B cell (primary cell): Measurements from ENCODE around the gene METAP1D. TPM values are rescaled to one million over a fixed set of nuclear protein-coding genes. Genes with fewer than 3 reads are reported as not detected.

ENCODE experiments used
- ATAC-seq: fragments of 200-7000 bp; cut with Tn5 transposase; one replicate; pipeline ENCODE4 v1.10.0; 2021; ENCODE audit warnings: low read depth, mild to moderate bottlenecking, moderate number of reproducible peaks, moderate library complexity
- CTCF ChIA-PET: fragments of 350-600 bp; sonication (Branson Sonifier 250); formaldehyde crosslinking; loops from one replicate; lab custom pipeline; 2021; ENCODE audit warnings: antibody characterized with exemption, inconsistent platforms; lab: Charles Lee
- POLR2A ChIA-PET: fragments of 350-600 bp; sonication (Branson Sonifier 250); formaldehyde crosslinking; loops from one replicate; lab custom pipeline; 2021; ENCODE audit warnings: antibody characterized with exemption; lab: Charles Lee
- DNase-seq: peaks from one replicate; pipeline ENCODE4 v3.0.0; 2013
- H2AFZ ChIP-seq: 2 replicates; pipeline ENCODE4 v1.6.1; 2012; ENCODE audit warnings: mild to moderate bottlenecking, low read depth, low read length; ENCODE audit not compliant: insufficient read depth, poor library complexity, severe bottlenecking
- H3K27ac ChIP-seq, 2 donors: 1 replicate in 1 of 2; 2 replicates in 1 of 2; pipeline ENCODE4 v1.5.1; 2012 to 2013; ENCODE audit warnings: low read length in 2 of 2, mild to moderate bottlenecking in 2 of 2, moderate library complexity in 1 of 2
- H3K27me3 ChIP-seq, 4 experiments: fragments of 200-600 bp in 1 of 4; sonication (generic) in 1 of 4; replicated peaks in 1 of 4; 1 replicate in 2 of 4; 2 replicates in 2 of 4; pipeline versions ENCODE4 v1.6.1 to v1.7.0; 2013 to 2016; ENCODE audit warnings: low read length in 3 of 4, mild to moderate bottlenecking in 2 of 4, mixed read lengths in 1 of 4, moderate library complexity in 1 of 4; ENCODE audit not compliant: insufficient read depth in 4 of 4, control insufficient read depth in 3 of 4; ENCODE audit errors: control extremely low read depth in 1 of 4
- H3K36me3 ChIP-seq, 2 experiments: replicated peaks in 1 of 2; 1 replicate in 1 of 2; 2 replicates in 1 of 2; pipeline versions ENCODE4 v1.6.1 to v1.7.1; 2013; ENCODE audit warnings: low read length in 1 of 2; ENCODE audit not compliant: insufficient read depth in 2 of 2, control insufficient read depth in 1 of 2; ENCODE audit errors: control extremely low read depth in 1 of 2, extremely low read depth in 1 of 2
- H3K4me1 ChIP-seq, 2 donors: fragments of 200-600 bp in 1 of 2; sonication (generic) in 1 of 2; 1 replicate in 1 of 2; 2 replicates in 1 of 2; pipeline versions ENCODE4 v1.5.1 to v1.6.1; 2013 to 2017; ENCODE audit warnings: low read length in 2 of 2; ENCODE audit not compliant: control insufficient read depth in 2 of 2, insufficient read depth in 2 of 2
- H3K4me2 ChIP-seq: replicated peaks from 2 replicates; pipeline ENCODE3; 2012; ENCODE audit warnings: mild to moderate bottlenecking, low read depth, low read length; ENCODE audit not compliant: poor library complexity, severe bottlenecking
- H3K4me3 ChIP-seq, 5 experiments: fragments of 200-600 bp in 1 of 5; sonication (generic) in 1 of 5; 1 replicate in 3 of 5; 2 replicates in 2 of 5; pipeline versions ENCODE4 v1.5.1 to v1.7.0; 2011 to 2016; ENCODE audit warnings: low read length in 4 of 5, mild to moderate bottlenecking in 4 of 5, low read depth in 2 of 5, control low read depth in 1 of 5, moderate library complexity in 1 of 5; ENCODE audit not compliant: insufficient read depth in 1 of 5; ENCODE audit errors: control extremely low read depth in 1 of 5, extremely low read depth in 1 of 5
- H3K79me2 ChIP-seq: fragments of 200-600 bp; sonication (generic); one replicate; pipeline ENCODE4 v1.6.0; 2016; ENCODE audit warnings: low read length; ENCODE audit not compliant: control insufficient read depth, insufficient read depth
- H3K9ac ChIP-seq: fragments of 200-600 bp; sonication (generic); 2 replicates; pipeline ENCODE4 v1.6.1; 2017; ENCODE audit warnings: mild to moderate bottlenecking, low read length, moderate library complexity
- H3K9me3 ChIP-seq, 3 donors: one replicate each; pipeline versions ENCODE4 v1.6.1 to v1.7.1; 2013; ENCODE audit warnings: low read length in 2 of 3; ENCODE audit not compliant: control insufficient read depth in 2 of 3, insufficient read depth in 1 of 3; ENCODE audit errors: control extremely low read depth in 1 of 3
- H4K20me1 ChIP-seq: 2 replicates; pipeline ENCODE4 v1.6.0; 2012; ENCODE audit warnings: mild to moderate bottlenecking, low read length; ENCODE audit not compliant: insufficient read depth, control insufficient read depth, poor library complexity, severe bottlenecking
- H3K27ac Mint-ChIP-seq: one replicate; pipeline ENCODE4 v1.8.0; 2021; ENCODE audit warnings: mixed read lengths
- H3K27me3 Mint-ChIP-seq: one replicate; pipeline ENCODE4 v1.8.0; 2021; ENCODE audit warnings: mixed read lengths
- H3K4me1 Mint-ChIP-seq: one replicate; pipeline ENCODE4 v1.8.0; 2021; ENCODE audit warnings: mixed read lengths
- H3K4me3 Mint-ChIP-seq: one replicate; pipeline ENCODE4 v1.8.0; 2021; ENCODE audit warnings: mixed read lengths
- H3K9me3 Mint-ChIP-seq: one replicate; pipeline ENCODE4 v1.8.0; 2022; ENCODE audit warnings: mixed read lengths; ENCODE audit not compliant: insufficient read depth
- CTCF ChIP-seq: fragments of 200-600 bp; IDR thresholded peaks from one replicate; pipeline ENCODE4 v1.8.0; 2022; ENCODE audit warnings: antibody characterized with exemption, mild to moderate bottlenecking
- EZH2 ChIP-seq: IDR thresholded peaks from 2 replicates; pipeline ENCODE4 v1.6.1; 2012; ENCODE audit warnings: borderline replicate concordance, low read depth, mild to moderate bottlenecking, moderate library complexity, low read length; ENCODE audit not compliant: insufficient read depth, poor library complexity, severe bottlenecking
- WGBS: methylation state at CpG from one replicate; pipeline ENCODE4 v1.1.5; 2013; ENCODE audit warnings: missing lambda C conversion rate; ENCODE audit not compliant: insufficient coverage; 5-methylcytosine and 5-hydroxymethylcytosine counted together
- intact Hi-C: fragments of 100-400 bp; cut with micrococcal nuclease; formaldehyde crosslinking; loops from one replicate; pipeline ENCODE4 v1.10.0; 2022
- polyA plus RNA-seq: library from polyadenylated mRNA; depleted of rRNA; stranded (reverse); fragments of >200 nt; gene quantifications from 2 replicates; pipeline ENCODE4 v1.2.3, GENCODE V29; 2012
- total RNA-seq, 2 donors: library from RNA; stranded (reverse); fragments of 120-200 nt in 1 of 2; gene quantifications; 1 replicate in 1 of 2; 2 replicates in 1 of 2; pipeline versions ENCODE4 v1.2.3 to v1.2.4, GENCODE V29; 2013 to 2022

Gene METAP1D
- total and polyA plus RNA-seq, 2 donors (not counting 1 experiment from before 2014, with no cell fraction given): 7.8 to 8.9 TPM

GRCh38 chr2:172046080-172046678 is 46.4 kb downstream of the METAP1D start:
- no CpG with 5 or more reads among the region's 1 CpG for WGBS
- H3K9ac ChIP-seq: no peak overlapping the region
- H3K79me2 ChIP-seq: no peaks in the 10 kb centered on the region
- Mint-ChIP-seq H3K4me3 (no peak overlapping the region), H3K27me3 (no peaks in the 10 kb centered on the region), H3K27ac (no peak overlapping the region), H3K4me1 (no peaks in the 10 kb centered on the region), H3K9me3 (no peaks in the 10 kb centered on the region)
- no peaks in the 10 kb centered on the region for H3K4me1 ChIP-seq
- no peaks in the 10 kb centered on the region for H4K20me1 ChIP-seq
- ATAC-seq (no peak), DNase-seq (no peak)
- no peaks in the 10 kb centered on the region for H3K36me3 ChIP-seq
- no peak overlapping the region for H3K4me3 ChIP-seq
- H3K27me3 ChIP-seq: no peaks in the 10 kb centered on the region
- H3K4me2 ChIP-seq: no peak overlapping the region
- H3K27ac ChIP-seq: no peak overlapping the region
- POLR2A ChIA-PET: no interaction called here
- TF ChIP-seq EZH2 (no peak), CTCF (no peak)
- CTCF ChIA-PET: no interaction called here
- no peaks in the 10 kb centered on the region for H3K9me3 ChIP-seq
- no peak overlapping the region for H2AFZ ChIP-seq
- intact Hi-C loops: no loop called here

- Mint-ChIP-seq H3K4me3 (no peak overlapping the region), H3K4me1 (no peaks in the 10 kb centered on the region), H3K27ac (no peak overlapping the region), H3K9me3 (no peaks in the 10 kb centered on the region), H3K27me3 (no peaks in the 10 kb centered on the region)
- DNase-seq (no peak), ATAC-seq (no peak)
- CTCF ChIA-PET: interaction anchor here (0.7 kb wide), 1 partner anchor 1354 kb away, joined by 4 read pairs; no protein-coding TSS in a partner anchor
- Histone ChIP-seq H3K27ac (no peak overlapping the region), H3K9ac (no peak overlapping the region), H3K36me3 (no peaks in the 10 kb centered on the region), H2AFZ (no peak overlapping the region), H4K20me1 (no peaks in the 10 kb centered on the region), H3K79me2 (no peaks in the 10 kb centered on the region), H3K4me3 (no peak overlapping the region), H3K4me2 (no peak overlapping the region), H3K27me3 (no peaks in the 10 kb centered on the region), H3K4me1 (no peaks in the 10 kb centered on the region), H3K9me3 (no peaks in the 10 kb centered on the region)
- intact Hi-C loops: no loop called here
- POLR2A ChIA-PET: no interaction called here
- TF ChIP-seq CTCF: no peak
- TF ChIP-seq EZH2: no peak
- no CpG with 5 or more reads among the region's 3 CpGs for WGBS
Measured at GRCh38 chr2:172046866-172047565, 47.3 kb downstream of the METAP1D start.
